ENCODE results near the gene PIM3. TPM values are rescaled to one million over a fixed set of nuclear protein-coding genes. Genes with fewer than 3 reads are reported as not detected.

Gene PIM3
- total RNA-seq, 1 donor from 2014 or later, result 396 TPM

DNA sequence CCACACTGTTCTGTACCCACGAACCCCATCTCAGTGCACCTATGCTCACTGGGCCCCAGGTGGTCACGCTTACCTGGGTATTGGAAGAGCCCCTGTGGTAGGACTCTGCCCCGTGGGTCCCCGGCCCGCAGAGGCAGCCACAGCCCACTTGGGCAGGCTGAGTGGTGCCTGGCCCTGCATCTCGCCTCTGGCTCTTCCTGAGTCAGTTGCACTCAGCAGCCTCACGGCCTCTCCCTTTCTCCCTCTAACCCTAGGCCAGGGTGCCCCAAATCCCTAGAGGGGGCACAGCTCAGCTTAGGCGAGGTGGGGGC lies 32.4 kb upstream of the PIM3 start:
- no peak for DNase-seq (ENCODE audit: low read depth in 2 of 2)

DNA sequence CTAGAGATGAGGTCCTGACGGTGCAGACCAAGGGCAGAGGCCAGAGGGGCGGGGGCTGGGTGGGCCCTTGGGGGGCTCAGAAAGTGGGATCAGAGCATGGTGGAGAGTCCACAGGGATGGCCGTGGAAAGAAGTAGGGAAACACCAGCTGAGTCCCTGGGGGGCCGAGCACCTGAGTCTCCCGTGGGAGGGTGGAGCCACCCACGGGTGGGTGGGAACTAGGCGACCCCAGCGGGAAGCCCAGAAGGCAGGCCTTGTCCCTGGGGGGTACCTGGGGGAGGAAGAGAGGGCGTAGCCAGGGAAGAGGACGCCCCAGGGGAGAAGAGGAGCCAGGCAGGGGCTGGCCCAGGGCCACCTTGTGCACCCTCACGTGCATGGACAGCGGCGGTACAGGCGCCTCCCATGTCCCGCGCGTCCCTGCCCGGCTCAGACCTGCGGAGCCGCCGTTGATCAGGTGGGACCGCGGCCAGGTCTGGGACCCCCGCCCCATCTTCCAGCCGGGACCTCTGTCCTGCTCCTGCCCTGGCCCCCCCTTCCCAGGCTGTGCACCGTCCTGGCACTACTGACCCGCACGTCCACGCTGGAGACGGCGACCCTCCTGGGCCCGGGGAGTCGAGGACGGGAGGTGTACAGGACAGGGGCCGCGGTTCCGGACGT lies 31.9 kb upstream of the PIM3 start:
- DNase-seq (ENCODE audit: low read depth in 2 of 2), result no peak

DNA sequence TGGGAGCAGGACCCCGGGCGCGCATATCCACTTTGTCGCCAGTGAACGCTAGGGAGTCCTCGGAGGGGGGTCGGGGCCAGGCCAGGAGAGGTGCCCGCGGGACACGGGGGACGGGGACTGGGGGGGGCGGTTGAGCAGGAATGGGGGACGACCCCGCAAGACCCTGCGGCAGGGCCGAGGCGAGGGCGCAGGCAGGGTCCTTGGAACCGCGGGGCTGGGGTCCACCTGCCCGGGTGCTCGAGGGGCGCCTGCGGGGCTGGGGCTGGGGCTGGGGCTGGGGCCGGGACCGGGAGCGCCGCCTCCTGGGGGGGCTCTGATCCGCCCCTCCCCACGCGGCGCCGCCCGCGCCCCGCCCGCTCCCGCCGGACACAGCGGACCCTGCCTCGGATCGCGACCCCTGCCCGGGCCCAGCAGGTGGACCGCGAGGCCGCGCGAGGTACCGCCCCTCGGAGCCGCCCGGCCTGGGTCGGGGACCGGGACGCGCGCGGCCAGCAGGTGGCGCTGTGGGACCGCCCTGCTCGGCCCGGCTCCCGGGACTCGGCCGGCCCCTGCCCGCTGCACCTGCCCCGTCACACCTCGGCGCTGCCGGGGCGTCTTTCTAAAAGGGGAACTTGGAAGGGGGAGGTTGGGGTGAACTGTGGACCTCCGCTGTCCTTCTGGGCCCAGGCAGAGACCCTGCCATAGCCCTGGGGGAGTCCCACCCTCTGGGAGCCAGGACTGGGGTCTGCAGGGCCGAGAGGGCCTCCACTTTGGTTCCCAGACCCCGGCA lies 31.2 kb upstream of the PIM3 start:
- peak; percentile 42 to 68 for DNase-seq (ENCODE audit: low read depth in 2 of 2)

DNA sequence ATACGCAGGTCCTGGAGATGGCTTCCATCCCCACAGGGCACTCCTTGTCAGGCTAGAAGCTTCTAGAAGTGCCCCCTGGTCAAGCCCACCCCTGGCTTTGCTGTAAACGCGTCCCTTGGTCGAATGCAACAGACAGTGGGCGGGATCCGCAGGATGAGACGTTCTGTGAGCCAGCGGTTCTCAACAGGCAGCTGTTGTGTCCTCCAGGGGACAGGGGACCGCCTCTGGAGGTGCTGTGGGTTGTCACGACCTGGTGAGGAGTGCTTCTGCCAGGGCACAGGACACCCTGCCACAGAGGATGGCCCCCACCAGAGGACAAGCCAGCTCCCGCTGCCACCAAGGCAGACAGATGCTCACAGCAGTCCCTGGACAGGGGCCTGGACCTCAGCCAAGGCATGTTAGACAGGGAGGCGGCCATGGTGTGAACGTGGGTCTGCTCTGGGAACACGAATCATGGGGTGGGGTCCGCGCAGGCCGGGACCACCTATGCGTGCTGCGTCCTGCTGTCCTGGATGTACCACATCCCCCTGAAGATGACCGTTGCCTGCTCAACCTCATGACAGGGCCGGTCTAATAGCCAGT lies 30.5 kb upstream of the PIM3 start:
- DNase-seq (ENCODE audit: low read depth in 2 of 2), result peak in 1 of 2 donors; percentile 39

DNA sequence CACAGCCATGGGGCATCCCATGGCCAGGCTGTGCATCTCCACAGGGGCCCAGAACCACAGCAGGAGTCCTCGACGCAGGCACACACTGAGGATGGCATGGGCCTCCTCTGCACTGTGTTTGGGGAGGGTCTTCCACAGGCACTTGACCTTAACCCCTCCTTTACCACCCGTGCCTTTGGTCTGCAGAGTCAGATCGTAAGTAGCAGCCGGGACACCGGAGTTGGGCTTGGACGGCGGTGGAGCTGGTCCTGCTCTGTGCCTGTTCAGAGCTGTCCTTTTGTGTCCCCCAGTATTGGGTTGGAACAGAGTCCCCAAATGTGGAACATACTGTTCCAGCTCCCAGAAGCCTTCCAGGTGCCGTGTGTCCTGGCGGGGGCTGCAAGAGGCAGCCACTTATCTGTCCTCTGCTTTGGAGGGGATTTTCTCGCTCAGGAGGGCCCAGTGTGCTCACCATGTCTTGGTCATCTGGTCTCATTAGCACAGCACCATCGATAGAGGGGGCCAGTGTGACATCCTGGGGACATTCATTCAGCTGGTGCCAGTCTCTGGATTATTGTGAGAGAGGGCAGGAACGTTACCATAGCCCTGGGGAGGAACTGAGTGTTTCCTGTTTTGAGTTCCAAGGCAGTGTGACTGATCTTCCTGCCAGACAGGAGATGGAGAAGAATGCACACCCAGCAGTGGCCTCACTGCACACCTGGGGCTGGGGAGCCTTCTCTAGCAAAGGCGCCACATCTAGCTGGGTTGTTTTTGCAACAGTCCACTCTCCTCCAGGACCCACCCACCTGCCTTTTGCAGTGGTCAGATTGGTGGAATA lies 29.8 kb upstream of the PIM3 start:
- DNase-seq (ENCODE audit: low read depth in 2 of 2), result peak; percentile 92 to 93

DNA sequence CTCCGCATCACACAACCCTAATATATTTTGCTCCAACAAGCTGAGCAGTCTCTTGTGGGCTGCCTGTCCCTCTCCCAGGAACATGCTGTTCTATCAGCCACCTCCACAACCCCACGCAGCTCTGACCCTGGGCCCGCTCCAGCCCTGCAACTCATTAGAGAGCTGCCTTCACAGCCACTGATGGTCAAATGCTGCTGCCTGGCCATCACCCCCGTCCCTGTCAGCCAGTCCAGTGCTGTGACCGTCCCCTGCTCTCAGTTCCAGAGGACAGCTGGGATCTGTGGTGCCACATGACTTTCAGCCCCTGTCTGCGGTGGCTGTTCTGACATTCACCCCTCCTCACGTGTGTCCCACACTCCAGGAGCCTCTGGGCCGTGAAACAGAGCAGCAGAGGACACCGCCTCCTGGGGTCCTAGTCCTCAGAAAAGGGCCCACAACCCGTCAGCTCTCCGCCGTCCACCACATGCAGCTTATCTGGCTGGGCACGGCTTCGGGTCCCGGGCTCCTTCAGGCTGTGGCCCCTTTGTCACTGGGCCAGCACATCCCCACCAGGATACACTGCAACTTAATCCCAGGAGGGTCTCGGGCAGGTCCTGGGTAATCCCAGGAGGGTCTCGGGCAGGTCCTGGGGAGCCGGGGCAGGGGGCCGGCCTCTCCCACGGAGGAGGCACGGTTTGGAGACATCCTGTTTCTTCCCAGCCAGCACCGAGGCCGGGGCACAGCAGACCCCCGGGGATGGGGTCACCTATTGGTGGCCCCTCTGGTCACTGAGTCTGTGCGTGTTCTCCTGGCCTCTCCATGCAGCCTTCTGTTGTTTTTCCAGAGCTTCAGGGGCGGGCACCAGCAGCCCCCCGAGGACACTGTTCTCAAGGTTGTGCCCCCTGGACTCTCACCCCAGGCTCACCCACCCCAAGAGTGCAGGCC lies 27.1 kb upstream of the PIM3 start:
- DNase-seq (ENCODE audit: low read depth in 2 of 2), result peak in 1 of 2 donors; percentile 31

DNA sequence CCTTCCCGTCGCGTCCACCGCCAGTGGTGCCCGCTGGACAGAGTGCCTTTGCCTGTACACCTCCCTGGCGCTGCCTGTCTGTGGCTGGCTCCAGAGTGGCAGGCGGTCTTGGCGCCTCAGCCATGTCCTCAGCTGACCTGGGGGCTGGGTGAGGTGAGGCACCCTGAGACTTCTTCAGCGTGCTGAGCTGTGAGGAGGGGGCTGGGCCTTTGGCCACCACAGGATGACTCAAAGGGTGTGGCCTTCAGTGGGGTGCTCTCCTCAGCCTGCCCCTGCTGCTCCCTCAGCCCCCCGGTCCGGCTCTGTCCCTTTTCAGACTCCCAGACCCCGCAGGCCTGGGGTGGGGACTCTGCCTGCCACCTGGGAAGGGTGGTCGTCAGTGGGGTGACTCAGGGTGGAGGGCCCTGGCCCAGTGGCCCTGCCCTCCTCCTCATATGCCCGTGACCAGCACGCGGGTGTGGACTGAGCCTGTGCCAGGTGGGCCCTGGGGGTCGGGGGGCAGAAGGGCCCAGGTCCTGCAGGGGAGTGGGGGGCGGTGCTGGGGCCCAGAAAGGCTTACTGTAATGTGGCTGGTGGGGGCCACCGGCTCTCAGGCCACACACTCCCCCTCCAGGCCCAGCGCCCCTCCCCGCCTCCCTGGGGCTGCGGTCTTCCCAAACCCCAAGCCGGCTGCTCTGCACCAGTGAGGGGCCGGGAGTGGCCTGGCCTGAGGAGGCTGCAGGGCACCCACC lies 26.2 kb upstream of the PIM3 start:
- peak; percentile 34 to 40 for DNase-seq (ENCODE audit: low read depth in 2 of 2)

DNA sequence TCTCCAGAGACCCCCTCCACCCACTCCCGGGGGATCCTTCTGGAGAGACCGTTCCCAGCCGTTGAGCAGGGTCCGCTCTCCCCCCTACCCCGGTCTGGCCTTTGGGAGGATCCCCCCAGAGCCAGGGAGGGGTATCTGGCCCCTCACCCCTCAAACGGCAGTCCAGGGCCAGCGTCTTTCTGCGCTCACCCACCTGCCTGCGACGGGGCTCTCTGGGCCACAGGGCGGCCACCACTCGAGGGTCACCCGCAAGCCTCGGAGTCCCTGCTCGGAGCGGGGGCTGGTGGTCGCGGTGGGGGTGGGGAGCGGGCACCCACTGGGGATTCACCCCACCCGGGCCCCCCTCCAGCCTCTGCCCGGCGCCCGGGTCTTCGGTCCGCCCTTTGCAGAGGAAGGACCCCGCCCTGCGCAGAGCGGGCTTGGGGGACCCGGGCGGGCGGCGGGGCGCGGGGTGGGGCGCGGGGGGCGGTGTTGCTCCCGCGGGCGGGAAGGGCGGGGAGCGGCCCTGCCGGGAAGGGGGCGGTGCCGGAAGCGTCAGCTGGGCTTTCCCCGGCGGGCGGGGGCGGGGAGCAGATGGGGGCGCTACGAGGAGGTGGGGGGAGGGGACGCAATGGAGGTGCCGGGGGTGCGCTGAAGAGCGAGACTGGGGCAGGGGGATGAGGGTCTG lies 25.5 kb upstream of the PIM3 start:
- peak; percentile 76 to 85 for DNase-seq (ENCODE audit: low read depth in 2 of 2)

DNA sequence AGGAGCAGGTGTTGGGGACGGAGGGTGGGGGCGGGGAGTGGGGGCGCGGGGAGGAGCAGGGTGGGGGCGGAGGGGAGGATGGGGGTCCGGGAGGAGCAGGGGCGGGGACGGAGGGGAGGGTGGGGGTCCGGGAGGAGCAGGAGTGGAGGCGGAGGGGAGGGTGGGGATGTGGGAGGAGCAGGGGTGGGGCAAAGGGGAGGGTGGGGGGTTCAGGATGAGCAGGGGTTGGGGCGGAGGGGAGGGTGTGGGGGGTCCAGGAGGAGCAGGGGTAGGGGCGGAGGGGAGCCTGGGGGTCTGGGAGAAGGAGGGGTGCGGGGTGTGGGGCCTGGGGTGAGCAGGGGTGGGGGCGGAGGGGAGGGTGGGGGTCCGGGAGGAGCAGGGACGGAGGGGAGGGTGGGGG lies 25.0 kb upstream of the PIM3 start:
- DNase-seq (ENCODE audit: low read depth in 2 of 2), result peak; percentile 78 to 79

DNA sequence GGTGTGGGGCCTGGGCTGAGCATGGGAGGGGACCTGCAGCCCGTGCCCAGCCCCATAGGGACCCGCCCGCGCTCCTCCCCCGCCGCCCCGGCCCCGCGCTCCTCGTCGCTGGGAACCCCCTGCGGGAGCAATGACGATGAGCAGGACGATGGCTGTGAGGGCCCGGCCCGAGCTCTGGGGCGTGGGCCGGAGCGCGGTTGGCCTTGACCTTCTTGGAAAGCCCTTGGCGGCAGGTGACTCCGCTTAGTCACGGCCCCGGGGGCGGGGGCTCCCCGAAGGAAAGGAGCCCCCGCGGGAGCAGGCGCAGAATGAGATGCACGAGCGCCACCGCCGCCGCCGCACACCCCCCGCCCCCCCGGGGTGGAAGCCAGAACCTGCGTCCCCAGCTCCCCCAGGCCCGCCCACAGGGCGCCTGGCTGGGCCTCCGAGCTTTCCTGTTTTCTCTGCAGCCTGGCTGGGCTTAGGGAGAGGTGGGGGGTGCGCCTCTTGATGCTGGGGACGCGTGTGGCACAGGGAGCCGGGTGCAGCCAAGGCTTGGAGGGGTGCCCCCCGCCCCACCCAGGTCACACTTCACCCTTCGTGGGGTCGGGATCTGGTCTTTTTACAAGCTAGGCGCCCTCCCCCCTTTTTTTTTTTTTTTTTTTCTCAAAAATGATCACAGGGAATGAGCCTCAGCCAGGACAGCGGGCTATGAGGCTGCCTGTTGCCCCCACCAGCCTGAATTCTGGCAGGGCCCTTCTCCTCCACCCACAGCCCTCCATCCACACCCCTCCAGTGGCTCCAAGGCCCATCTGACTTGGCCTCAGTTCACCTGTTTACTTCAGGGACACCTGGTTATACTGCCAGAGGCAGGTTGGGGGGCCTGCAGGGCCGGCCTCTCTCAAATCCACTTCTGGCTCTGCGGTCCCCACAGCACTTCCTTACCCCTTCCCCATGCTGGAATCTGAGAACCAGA lies 24.3 kb upstream of the PIM3 start:
- peak; percentile 95 to 99 for DNase-seq (ENCODE audit: low read depth in 2 of 2)

DNA sequence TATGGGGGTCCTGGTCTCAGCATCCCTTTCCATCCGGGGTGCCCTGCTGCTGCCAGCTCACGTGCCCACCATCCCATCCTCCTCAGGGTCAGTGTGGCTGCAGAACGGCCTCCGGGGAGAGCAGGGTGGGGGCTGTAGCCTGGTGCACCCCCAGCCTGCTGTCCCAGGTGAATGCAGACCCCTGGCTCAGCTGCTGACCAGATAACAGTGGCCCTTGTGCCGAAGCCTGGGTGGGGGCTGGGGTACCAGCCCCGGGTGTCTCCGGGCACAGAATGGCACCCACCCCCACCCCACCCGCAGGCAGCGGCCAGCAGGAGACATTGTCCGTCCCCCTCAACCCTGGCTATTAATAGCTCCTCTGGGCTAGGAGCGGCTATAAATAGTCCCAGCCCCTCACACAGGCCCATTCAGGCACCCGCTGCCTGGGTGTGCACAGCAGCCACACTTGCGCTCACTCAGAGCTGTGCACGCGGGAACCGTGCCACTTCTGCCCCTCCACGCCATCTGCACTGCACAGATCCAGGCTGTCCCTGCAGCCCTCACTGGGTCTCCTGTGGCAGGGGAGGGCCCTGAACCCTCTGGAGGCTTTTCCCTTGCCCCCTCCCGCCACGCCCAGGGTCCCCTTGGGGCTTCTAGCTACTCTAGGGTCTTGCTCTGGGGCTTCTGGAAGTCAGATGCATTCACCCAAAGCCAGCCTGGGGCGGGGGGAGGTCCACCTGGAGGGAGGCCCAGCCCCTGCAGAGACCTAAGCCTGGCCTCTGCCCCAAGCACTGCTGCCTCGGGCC lies 23.4 kb upstream of the PIM3 start:
- DNase-seq (ENCODE audit: low read depth in 2 of 2), result peak; percentile 35 to 67

DNA sequence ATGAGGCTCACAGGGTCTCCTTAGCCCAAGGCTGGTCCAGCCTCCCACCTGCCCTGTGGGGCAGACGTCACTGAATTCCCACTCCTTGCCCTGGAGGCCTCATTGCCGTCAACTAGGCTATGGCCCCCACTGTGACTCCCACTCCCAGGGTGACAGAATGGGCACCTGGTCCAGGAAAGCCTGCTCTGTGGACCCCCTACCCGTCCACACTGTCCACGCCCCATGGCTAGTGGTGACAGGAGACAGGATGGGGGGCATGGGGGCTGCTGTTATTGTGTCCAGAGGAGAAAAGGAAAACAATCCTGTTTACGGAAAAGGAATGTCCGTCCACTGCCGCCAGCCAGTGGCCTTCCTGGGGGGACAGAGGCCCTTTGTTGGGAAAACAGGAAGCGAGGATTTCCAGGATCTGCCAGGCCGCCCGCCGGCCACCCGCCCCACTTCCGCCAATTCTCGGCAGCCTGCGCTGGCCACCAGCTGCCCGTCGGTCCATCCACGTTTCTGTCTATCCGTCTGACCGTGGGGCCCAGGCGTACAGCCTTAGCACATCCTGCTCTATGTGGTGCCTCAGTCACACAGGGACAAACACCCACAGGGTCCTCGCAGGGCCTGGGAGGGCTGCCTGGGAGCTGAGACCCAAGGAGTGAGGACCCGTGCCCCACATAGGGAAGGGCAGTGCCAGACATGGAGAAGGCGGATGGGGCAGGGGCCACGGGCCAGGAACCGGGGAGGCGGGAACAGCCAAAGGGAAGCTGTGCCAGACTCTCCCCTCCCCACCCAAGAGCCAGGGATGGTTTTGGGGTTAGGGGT lies 22.6 kb upstream of the PIM3 start:
- DNase-seq (ENCODE audit: low read depth in 2 of 2), result peak; percentile 80 to 94

DNA sequence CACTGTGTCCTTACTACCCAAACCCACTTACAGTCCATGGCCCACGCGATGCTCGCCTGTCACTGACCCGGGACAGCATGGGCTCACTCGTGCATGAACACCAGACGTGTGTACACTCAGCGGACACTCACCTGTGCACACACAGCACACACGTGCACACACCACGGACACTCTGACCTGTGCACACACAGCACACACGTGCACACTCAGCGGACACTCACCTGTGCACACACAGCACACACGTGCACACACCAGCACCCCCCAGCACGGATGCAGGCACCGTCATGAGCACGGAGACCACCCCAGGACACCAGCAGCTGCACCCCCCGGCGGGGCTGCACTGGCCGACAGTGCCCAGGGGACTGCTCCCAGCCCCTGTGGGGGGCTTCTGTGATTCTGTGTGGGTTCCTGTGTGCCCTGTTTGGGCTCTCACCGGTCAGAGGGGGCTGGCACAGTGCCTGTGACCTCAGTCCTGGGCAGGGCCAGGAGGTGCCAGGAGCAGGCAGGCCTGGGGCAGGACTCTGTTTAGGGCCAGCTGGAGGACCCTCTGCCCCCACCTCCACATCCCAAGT lies 21.9 kb upstream of the PIM3 start:
- peak in 1 of 2 donors; percentile 36 for DNase-seq (ENCODE audit: low read depth in 2 of 2)

DNA sequence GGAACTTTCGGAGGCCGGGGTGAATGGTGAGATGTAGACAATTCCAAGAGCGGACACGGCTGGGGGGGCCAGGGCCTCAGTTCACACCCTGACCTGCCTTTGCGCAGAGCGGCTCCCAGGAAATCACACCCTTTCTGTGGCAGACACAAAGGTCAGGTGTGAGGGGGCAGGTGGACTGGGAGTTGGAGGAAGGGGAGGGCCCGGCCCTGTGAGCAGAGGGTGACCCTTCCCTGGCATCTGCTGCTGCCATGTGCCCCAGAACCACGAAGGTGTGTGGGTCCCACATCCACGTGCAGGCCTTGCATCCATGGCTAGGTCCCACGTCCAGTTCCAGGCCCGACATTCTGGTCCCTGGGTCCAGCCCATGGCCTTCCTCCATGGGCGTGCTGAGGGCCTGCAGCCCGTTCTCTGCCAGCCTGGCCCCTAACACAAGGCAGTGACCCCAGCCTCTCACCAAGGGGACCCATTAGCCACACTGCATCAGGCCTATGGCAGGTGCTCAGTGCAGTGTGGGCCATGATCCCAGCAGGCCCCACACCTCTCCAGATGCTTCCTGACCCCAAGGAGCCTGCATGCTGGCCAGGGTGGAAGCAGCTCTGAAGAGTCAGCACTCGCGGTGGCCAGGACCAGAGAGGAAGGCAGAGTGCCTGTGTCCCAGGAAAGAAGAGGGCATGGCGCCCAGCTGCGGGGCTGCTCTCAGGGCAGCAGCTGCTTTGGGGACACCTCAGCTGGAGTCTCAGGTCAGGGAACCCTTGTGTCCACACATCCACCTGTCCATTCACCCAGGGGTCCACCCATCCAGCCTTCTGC lies 18.9 kb upstream of the PIM3 start:
- DNase-seq (ENCODE audit: low read depth in 2 of 2), result no peak

DNA sequence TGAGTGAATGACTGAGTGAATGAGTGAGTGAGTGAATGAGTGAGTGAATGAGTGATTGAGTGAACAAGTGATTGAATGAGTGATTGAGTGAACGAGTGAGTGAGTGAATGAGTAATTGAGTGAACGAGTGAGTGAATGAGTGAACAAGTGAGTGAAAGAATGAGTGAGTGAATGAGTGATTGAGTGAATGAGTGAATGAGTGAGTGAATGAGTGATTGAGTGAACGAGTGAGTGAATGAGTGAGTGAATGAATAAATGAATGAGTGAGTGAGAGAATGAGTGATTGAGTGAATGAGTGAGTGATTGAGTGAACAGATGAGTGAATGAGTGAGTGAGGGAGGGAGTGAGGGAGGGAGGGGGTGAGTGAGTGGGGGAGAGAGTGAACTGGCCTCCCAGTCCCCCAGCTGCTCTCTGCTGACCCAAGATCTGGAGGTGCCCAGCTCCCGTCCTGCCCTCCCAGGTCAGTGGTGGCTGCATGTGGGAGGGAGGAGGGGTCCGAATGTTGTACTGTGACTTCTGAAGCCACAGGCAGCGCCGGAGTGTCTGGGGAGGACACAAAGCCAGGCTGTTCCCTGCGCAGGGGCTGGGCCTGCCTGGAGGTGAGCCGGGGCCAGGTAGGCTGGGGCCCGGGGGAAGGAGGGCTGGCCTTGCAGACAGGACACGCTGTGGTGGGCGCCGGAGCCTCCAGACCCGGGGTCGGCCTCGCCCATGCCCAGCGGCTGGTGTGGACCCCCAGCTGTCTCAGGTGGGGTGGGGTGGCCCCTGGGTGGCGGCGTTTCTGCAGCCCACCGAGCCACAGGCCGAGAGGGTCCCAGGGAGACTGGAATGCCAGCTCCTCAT lies 17.8 kb upstream of the PIM3 start:
- DNase-seq (ENCODE audit: low read depth in 2 of 2), result no peak
